Pons (tissue), 1 donor: ENCODE results near the gene BRI3BP.
A peak's percentile ranks its signal among the peaks of the same experiment; 100 is the strongest.
"Not testable (repeated sequence)": the region's sequence is repeated elsewhere in the genome, so short reads cannot be mapped to it uniquely, and the experiment has no call there.

Source experiments
- DNase-seq: peaks from one replicate; pipeline ENCODE4 v3.0.0-alpha.2; 2016; ENCODE audit warnings: low spot score

The BRI3BP gene

GRCh38 chr12:124972211-124972610 is 21.2 kb upstream of the BRI3BP start:
- DNase-seq = no peak

GRCh38 chr12:124975276-124975675 is 18.2 kb upstream of the BRI3BP start:
- DNase-seq = no peak

GRCh38 chr12:124976999-124977398 is 16.4 kb upstream of the BRI3BP start:
- DNase-seq = no peak

GRCh38 chr12:124979568-124979967 is 13.9 kb upstream of the BRI3BP start:
- DNase-seq = peak; percentile 51

GRCh38 chr12:124980098-124980892 is 13.2 kb upstream of the BRI3BP start:
- DNase-seq = no peak

GRCh38 chr12:124986876-124987275 is 6.6 kb upstream of the BRI3BP start:
- DNase-seq = not testable (repeated sequence)

- peak; percentile 56 for DNase-seq
Measured at GRCh38 chr12:124992874-124993625, 395 bp upstream of the BRI3BP start.

GRCh38 chr12:124994437-124994975 is 1.1 kb downstream of the BRI3BP start:
- peak; percentile 24 for DNase-seq

GRCh38 chr12:124995200-124995961 is 1.9 kb downstream of the BRI3BP start:
- peak; percentile 43 for DNase-seq

GRCh38 chr12:124998705-124999104 is 5.3 kb downstream of the BRI3BP start:
- no peak for DNase-seq

GRCh38 chr12:125001636-125002035 is 8.2 kb downstream of the BRI3BP start:
- no peak for DNase-seq

- DNase-seq = no peak
Measured at GRCh38 chr12:125003021-125003420, 9.6 kb downstream of the BRI3BP start.

GRCh38 chr12:125004621-125005020 is 11.2 kb downstream of the BRI3BP start:
- DNase-seq = no peak

- no peak for DNase-seq
Measured at GRCh38 chr12:125005652-125006051, 12.2 kb downstream of the BRI3BP start.

GRCh38 chr12:125006365-125006764 is 12.9 kb downstream of the BRI3BP start:
- no peak for DNase-seq

- no peak for DNase-seq
Measured at GRCh38 chr12:125013816-125014442, 20.5 kb downstream of the BRI3BP start.

GRCh38 chr12:125014526-125014925 is 21.1 kb downstream of the BRI3BP start:
- no peak for DNase-seq

- peak; percentile 84 for DNase-seq
Measured at GRCh38 chr12:125015680-125016310, 22.4 kb downstream of the BRI3BP start.

GRCh38 chr12:125017801-125018200 is 24.4 kb downstream of the BRI3BP start:
- DNase-seq = no peak

GRCh38 chr12:125018356-125018755 is 24.9 kb downstream of the BRI3BP start:
- no peak for DNase-seq

- DNase-seq = no peak
Measured at GRCh38 chr12:125021096-125021495, 27.7 kb downstream of the BRI3BP start.
